HepG2 (cell line): ENCODE results near the gene DENND4B. TPM values are rescaled to one million over a fixed set of nuclear protein-coding genes. Genes with fewer than 3 reads are reported as not detected.

ENCODE experiments used
- CCAR2 ChIP-seq: fragments of 200-400 bp; formaldehyde crosslinking; optimal IDR thresholded peaks from 2 replicates; pipeline ENCODE3; 2018; ENCODE audit warnings: low read depth, mild to moderate bottlenecking, low read length, moderate library complexity
- CREB1 ChIP-seq, 2 experiments: fragments of 450-650 bp in 1 of 2; IDR thresholded peaks; 2 replicates each; pipeline ENCODE4 v1.6.1; 2016 to 2017; ENCODE audit warnings: control low read depth in 1 of 2, mild to moderate bottlenecking in 1 of 2, missing compliant biosample characterization in 1 of 2, missing genetic modification characterization in 1 of 2
- DMTF1 ChIP-seq: sonication (generic); formaldehyde crosslinking; IDR thresholded peaks from 2 replicates; pipeline ENCODE4 v1.4.0; 2020; ENCODE audit warnings: mild to moderate bottlenecking, missing genetic modification reagents
- FOXO1 ChIP-seq: sonication (generic); formaldehyde crosslinking; IDR thresholded peaks from 2 replicates; pipeline ENCODE4 v1.4.0; 2020; ENCODE audit warnings: missing genetic modification reagents
- GATAD2A ChIP-seq: IDR thresholded peaks from 2 replicates; pipeline ENCODE4 v1.6.1; 2016
- HDAC2 ChIP-seq: sonication (generic); formaldehyde crosslinking; IDR thresholded peaks from 2 replicates; pipeline ENCODE4 v1.4.0; 2020; ENCODE audit warnings: missing genetic modification reagents
- MXD4 ChIP-seq: IDR thresholded peaks from 2 replicates; pipeline ENCODE4 v1.6.1; 2016; ENCODE audit warnings: mild to moderate bottlenecking, missing biosample characterization, missing genetic modification reagents
- MZF1 ChIP-seq: sonication (generic); formaldehyde crosslinking; IDR thresholded peaks from 2 replicates; pipeline ENCODE4 v1.8.1; 2023; ENCODE audit warnings: mild to moderate bottlenecking, missing genetic modification reagents, borderline replicate concordance
- NRL ChIP-seq: sonication (generic); formaldehyde crosslinking; IDR thresholded peaks from 2 replicates; pipeline ENCODE4 v1.5.0; 2020; ENCODE audit warnings: missing genetic modification reagents, mild to moderate bottlenecking, moderate library complexity, borderline replicate concordance
- RCOR2 ChIP-seq: IDR thresholded peaks from 2 replicates; pipeline ENCODE4 v1.6.1; 2016; ENCODE audit warnings: missing biosample characterization, missing genetic modification reagents
- RNF219 ChIP-seq: sonication (generic); formaldehyde crosslinking; IDR thresholded peaks from 2 replicates; pipeline ENCODE4 v1.5.0; 2020; ENCODE audit warnings: mild to moderate bottlenecking, missing genetic modification reagents
- SALL1 ChIP-seq: sonication (generic); formaldehyde crosslinking; IDR thresholded peaks from 2 replicates; pipeline ENCODE4 v1.8.0; 2022; ENCODE audit warnings: mild to moderate bottlenecking, missing genetic modification reagents
- SPEN ChIP-seq: sonication (generic); formaldehyde crosslinking; IDR thresholded peaks from 2 replicates; pipeline ENCODE4 v1.5.1; 2020; ENCODE audit warnings: low read depth, mild to moderate bottlenecking, missing genetic modification reagents
- TEAD2 ChIP-seq: sonication (generic); formaldehyde crosslinking; IDR thresholded peaks from 2 replicates; pipeline ENCODE4 v1.9.0; 2021; ENCODE audit warnings: missing genetic modification reagents
- ZGPAT ChIP-seq: IDR thresholded peaks from 2 replicates; pipeline ENCODE4 v1.6.1; 2016; ENCODE audit warnings: mild to moderate bottlenecking
- ZNF143 ChIP-seq: sonication (generic); formaldehyde crosslinking; IDR thresholded peaks from 2 replicates; pipeline ENCODE4 v1.4.0; 2020; ENCODE audit warnings: missing genetic modification reagents
- ZNF230 ChIP-seq: sonication (generic); formaldehyde crosslinking; IDR thresholded peaks from 2 replicates; pipeline ENCODE4 v1.4.0; 2020; ENCODE audit warnings: mild to moderate bottlenecking, missing genetic modification reagents
- ZNF446 ChIP-seq: sonication (generic); formaldehyde crosslinking; IDR thresholded peaks from 2 replicates; pipeline ENCODE4 v1.5.0; 2020; ENCODE audit warnings: mild to moderate bottlenecking, missing genetic modification reagents
- ZNF569 ChIP-seq: sonication (generic); formaldehyde crosslinking; IDR thresholded peaks from 2 replicates; pipeline ENCODE4 v1.5.0; 2020; ENCODE audit warnings: mild to moderate bottlenecking, missing genetic modification reagents, moderate library complexity, borderline replicate concordance
- ZNF639 ChIP-seq: conservative IDR thresholded peaks from 2 replicates; pipeline ENCODE4 v1.6.1; 2018; ENCODE audit warnings: missing genetic modification reagents
- ZNF737 ChIP-seq: sonication (generic); formaldehyde crosslinking; IDR thresholded peaks from 2 replicates; pipeline ENCODE4 v1.5.0; 2020; ENCODE audit warnings: missing genetic modification reagents, mild to moderate bottlenecking, borderline replicate concordance
- ZNF777 ChIP-seq: sonication (generic); formaldehyde crosslinking; IDR thresholded peaks from 2 replicates; pipeline ENCODE4 v1.4.0; 2020; ENCODE audit warnings: missing genetic modification reagents
- ZNF784 ChIP-seq: sonication (generic); formaldehyde crosslinking; IDR thresholded peaks from 2 replicates; pipeline ENCODE4 v1.5.1; 2020; ENCODE audit warnings: missing genetic modification reagents, mild to moderate bottlenecking, borderline replicate concordance
- polyA plus RNA-seq, 8 experiments: library from polyadenylated mRNA; depleted of rRNA in 3 of 8; stranded (reverse) in 7 of 8; unstranded in 1 of 8; fragments of >200 nt; fragmentation: Illumina TruSeq in 4 of 8; extraction: Trizol in 4 of 8; gene quantifications; 2 replicates each; pipeline versions ENCODE4 v1.2.1 to v1.2.3, GENCODE V29; 2011 to 2016; ENCODE audit warnings: low read depth in 4 of 8, missing spikeins in 1 of 8, mixed read lengths in 1 of 8; ENCODE audit not compliant: insufficient read depth in 1 of 8
- total RNA-seq, 5 experiments: library from RNA; depleted of rRNA; stranded (reverse); fragments of >200 nt; fragmentation: Illumina TruSeq; extraction: Trizol; gene quantifications; 2 replicates each; pipeline ENCODE4 v1.2.3, GENCODE V29; 2016; ENCODE audit warnings: low read depth in 1 of 5

Gene DENND4B
- total and polyA plus RNA-seq, 2 of the 13 experiments (the other 11 are each of a cell fraction or from before 2014, with no cell fraction given): 15.1 to 20.3 TPM

- no peak for TF ChIP-seq DMTF1 (CRISPR knock-in tag)
- no peak; the same call in 1 of the 2 replicates for TF ChIP-seq FOXO1 (CRISPR knock-in tag)
- TF ChIP-seq ZNF230 (CRISPR knock-in tag): no peak
- TF ChIP-seq HDAC2 (CRISPR knock-in tag): peak; percentile 51; the same call in 1 of the 2 replicates
- no peak for TF ChIP-seq NRL (CRISPR knock-in tag)
- no peak for TF ChIP-seq MXD4 (CRISPR knock-in tag)
- no peak for TF ChIP-seq RCOR2 (CRISPR knock-in tag)
- TF ChIP-seq ZNF737: no peak
- no peak for TF ChIP-seq TEAD2
- no peak for TF ChIP-seq ZNF784
- peak; percentile 75 for TF ChIP-seq ZNF639 (CRISPR knock-in tag)
- no peak for TF ChIP-seq CREB1 (IDR thresholded peaks at IDR 0.05)
- TF ChIP-seq CREB1 (CRISPR knock-in tag; IDR thresholded peaks at IDR 0.05): no peak
- no peak for TF ChIP-seq RNF219 (CRISPR knock-in tag)
- TF ChIP-seq ZNF777 (CRISPR knock-in tag): no peak
- TF ChIP-seq ZNF569 (CRISPR knock-in tag): no peak
- TF ChIP-seq ZNF143 (CRISPR knock-in tag): peak; percentile 31; the same call in 1 of the 2 replicates
- TF ChIP-seq CCAR2: no peak
- TF ChIP-seq ZGPAT: peak; percentile 22
- no peak for TF ChIP-seq MZF1 (CRISPR knock-in tag)
- no peak for TF ChIP-seq ZNF446
- peak; percentile 80 for TF ChIP-seq SALL1 (CRISPR knock-in tag)
- TF ChIP-seq GATAD2A (CRISPR knock-in tag): no peak; the same call in 1 of the 2 replicates
- peak; percentile 65 for TF ChIP-seq SPEN (CRISPR knock-in tag)
These were observed at the start of gene DENND4B (continued) for GRCh38 chr1:153946622-153947241.
